ENCODE results near the gene COL4A1.

Gene COL4A1

GRCh38 chr13:110310541-110311442 lies 3.8 kb upstream of the COL4A1 start:
- in situ Hi-C loops (cut with MboI; ENCODE audit: low sequenced_read_pairs) = no loop called here

GRCh38 chr13:110309661-110310524 lies 2.9 kb upstream of the COL4A1 start:
- in situ Hi-C loops (cut with MboI; ENCODE audit: low sequenced_read_pairs) = no loop called here

GRCh38 chr13:110308656-110309359 lies 1.9 kb upstream of the COL4A1 start:
- in situ Hi-C loops (cut with MboI; ENCODE audit: low sequenced_read_pairs) = no loop called here

GRCh38 chr13:110307767-110308655 lies 1.1 kb upstream of the COL4A1 start:
- in situ Hi-C loops (cut with MboI; ENCODE audit: low sequenced_read_pairs) = no loop called here

- in situ Hi-C loops (cut with MboI; ENCODE audit: low sequenced_read_pairs) = no loop called here
Observed at GRCh38 chr13:110306340-110306959, 507 bp downstream of the COL4A1 start.

GRCh38 chr13:110305949-110306339 lies 1.0 kb downstream of the COL4A1 start:
- in situ Hi-C loops (cut with MboI; ENCODE audit: low sequenced_read_pairs) = no loop called here

- in situ Hi-C loops (cut with MboI; ENCODE audit: low sequenced_read_pairs) = no loop called here
Observed at GRCh38 chr13:110305544-110305943, 1.4 kb downstream of the COL4A1 start.

GRCh38 chr13:110305001-110305400 lies 2.0 kb downstream of the COL4A1 start:
- in situ Hi-C loops (cut with MboI; ENCODE audit: low sequenced_read_pairs) = no loop called here

- in situ Hi-C loops (cut with MboI; ENCODE audit: low sequenced_read_pairs) = no loop called here
Observed at GRCh38 chr13:110304256-110304655, 2.7 kb downstream of the COL4A1 start.

- in situ Hi-C loops (cut with MboI; ENCODE audit: low sequenced_read_pairs) = no loop called here
Observed at GRCh38 chr13:110303644-110304043, 3.3 kb downstream of the COL4A1 start.

- in situ Hi-C loops (cut with MboI; ENCODE audit: low sequenced_read_pairs) = no loop called here
Observed at GRCh38 chr13:110302997-110303396, 4.0 kb downstream of the COL4A1 start.

- in situ Hi-C loops (cut with MboI; ENCODE audit: low sequenced_read_pairs) = no loop called here
Observed at GRCh38 chr13:110301606-110302553, 5.1 kb downstream of the COL4A1 start.

- in situ Hi-C loops (cut with MboI; ENCODE audit: low sequenced_read_pairs) = no loop called here
Observed at GRCh38 chr13:110301083-110301482, 5.9 kb downstream of the COL4A1 start.

GRCh38 chr13:110300090-110300815 lies 6.7 kb downstream of the COL4A1 start:
- in situ Hi-C loops (cut with MboI; ENCODE audit: low sequenced_read_pairs) = no loop called here

- in situ Hi-C loops (cut with MboI; ENCODE audit: low sequenced_read_pairs) = no loop called here
Observed at GRCh38 chr13:110299283-110299840, 7.6 kb downstream of the COL4A1 start.

- in situ Hi-C loops (cut with MboI; ENCODE audit: low sequenced_read_pairs) = no loop called here
Observed at GRCh38 chr13:110298505-110299282, 8.3 kb downstream of the COL4A1 start.

Data from HL-60/S4 treated with phorbol 12-myristate 13-acetate at 8.2 ng/mL for 4 days and 3 days (cell line).